Common myeloid progenitor, CD34-positive (primary cell): ENCODE data around the gene PSME2.
A peak's percentile ranks its signal among the peaks of the same experiment; 100 is the strongest.

Source experiments
- CTCF ChIA-PET: fragments of 350-600 bp; sonication (Branson Sonifier 250); formaldehyde crosslinking; loops from one replicate; lab custom pipeline; 2021; ENCODE audit warnings: antibody characterized with exemption; lab: Charles Lee
- POLR2A ChIA-PET: fragments of 350-600 bp; sonication (Branson Sonifier 250); formaldehyde crosslinking; loops from one replicate; lab custom pipeline; 2021; ENCODE audit warnings: antibody characterized with exemption; lab: Charles Lee
- DNase-seq, 3 donors: peaks; one replicate each; pipeline versions ENCODE4 v3.0.0 to v3.0.0-alpha.2; 2013
- H3K27ac ChIP-seq, 2 experiments: 1 replicate in 1 of 2; 2 replicates in 1 of 2; pipeline ENCODE4 v1.7.0; 2013; ENCODE audit warnings: inconsistent platforms in 2 of 2, low read length in 2 of 2, mild to moderate bottlenecking in 2 of 2, low read depth in 1 of 2, moderate library complexity in 1 of 2; ENCODE audit not compliant: severe bottlenecking in 2 of 2, insufficient read depth in 1 of 2, poor library complexity in 1 of 2
- H3K27me3 ChIP-seq, 5 experiments: replicated peaks in 2 of 5; 1 replicate in 3 of 5; 2 replicates in 2 of 5; pipeline versions ENCODE4 v1.6.1 to v1.7.0; 2013; ENCODE audit warnings: low read length in 4 of 5, mild to moderate bottlenecking in 2 of 5, moderate library complexity in 2 of 5, inconsistent platforms in 1 of 5; ENCODE audit not compliant: insufficient read depth in 5 of 5, control insufficient read depth in 4 of 5
- H3K36me3 ChIP-seq, 4 experiments: 1 replicate in 2 of 4; 2 replicates in 2 of 4; pipeline versions ENCODE4 v1.6.1 to v1.7.0; 2013; ENCODE audit warnings: low read length in 3 of 4, control low read depth in 1 of 4, mild to moderate bottlenecking in 1 of 4; ENCODE audit not compliant: control insufficient read depth in 4 of 4, insufficient read depth in 4 of 4
- H3K4me1 ChIP-seq, 4 experiments: 1 replicate in 3 of 4; 2 replicates in 1 of 4; pipeline versions ENCODE4 v1.6.1 to v1.7.1; 2013; ENCODE audit warnings: low read length in 3 of 4, mild to moderate bottlenecking in 3 of 4, control low read depth in 1 of 4, inconsistent platforms in 1 of 4, moderate library complexity in 1 of 4; ENCODE audit not compliant: control insufficient read depth in 4 of 4, insufficient read depth in 4 of 4; ENCODE audit errors: control extremely low read depth in 1 of 4
- H3K4me3 ChIP-seq, 7 experiments: 1 replicate in 4 of 7; 2 replicates in 3 of 7; pipeline versions ENCODE4 v1.5.1 to v1.7.0; 2013; ENCODE audit warnings: mild to moderate bottlenecking in 7 of 7, low read length in 6 of 7, moderate library complexity in 6 of 7, inconsistent platforms in 2 of 7, low read depth in 2 of 7, control low read depth in 1 of 7; ENCODE audit not compliant: insufficient read depth in 4 of 7, control insufficient read depth in 1 of 7; ENCODE audit errors: extremely low read depth in 1 of 7
- H3K9me3 ChIP-seq, 5 experiments: 1 replicate in 4 of 5; 2 replicates in 1 of 5; pipeline versions ENCODE4 v1.6.1 to v1.7.1; 2013; ENCODE audit warnings: low read length in 4 of 5, mild to moderate bottlenecking in 2 of 5, inconsistent platforms in 1 of 5, low read depth in 1 of 5, moderate library complexity in 1 of 5; ENCODE audit not compliant: control insufficient read depth in 4 of 5, insufficient read depth in 2 of 5; ENCODE audit errors: control extremely low read depth in 1 of 5
- WGBS: methylation state at CpG from one replicate; pipeline ENCODE4 v1.1.5; 2013; ENCODE audit not compliant: insufficient coverage; 5-methylcytosine and 5-hydroxymethylcytosine counted together

Gene PSME2

DNA sequence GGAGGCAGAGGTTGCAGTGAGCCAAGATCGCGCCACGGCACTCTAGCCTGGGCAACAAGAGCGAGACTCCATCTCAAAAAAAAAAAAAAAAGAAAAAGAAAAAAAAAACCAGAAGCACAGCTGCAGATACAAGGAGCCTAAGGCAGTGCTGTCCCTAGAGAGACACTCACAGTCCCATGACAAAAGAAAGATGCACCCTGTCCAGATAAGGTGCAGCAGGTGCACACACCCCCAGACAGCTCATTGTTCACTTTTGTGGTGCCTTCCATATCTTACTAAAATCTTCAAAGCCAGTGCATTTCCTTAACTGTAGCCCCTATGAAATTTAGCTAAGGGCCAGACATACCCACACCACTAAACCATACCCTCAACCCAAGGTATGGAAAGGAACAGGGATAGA is 24.0 kb downstream of the PSME2 start:
- H3K27ac ChIP-seq, result no peak overlapping the region
- 94% methylated on average over 3 of the region's 4 CpGs for whole genome bisulfite sequencing
- peaks cover 22 to 69% (median 53%) of the 10 kb centered on the region in 4 experiments for H3K36me3 ChIP-seq
- H3K9me3 ChIP-seq, result no peaks in the 10 kb centered on the region
- H3K4me1 ChIP-seq, result no peaks in the 10 kb centered on the region
- ChIA-PET CTCF (interaction anchor here (1.3 kb wide), 1 partner anchor 39 kb away, joined by 3 read pairs; the partner anchor contains the start of gene IRF9), POLR2A (interaction anchor here (1.0 kb wide), 1 partner anchor 12 kb away, joined by 3 read pairs; no protein-coding TSS in a partner anchor)
- no peaks in the 10 kb centered on the region for H3K27me3 ChIP-seq
- DNase-seq, result no peak
- H3K4me3 ChIP-seq, result no peak overlapping the region

DNA sequence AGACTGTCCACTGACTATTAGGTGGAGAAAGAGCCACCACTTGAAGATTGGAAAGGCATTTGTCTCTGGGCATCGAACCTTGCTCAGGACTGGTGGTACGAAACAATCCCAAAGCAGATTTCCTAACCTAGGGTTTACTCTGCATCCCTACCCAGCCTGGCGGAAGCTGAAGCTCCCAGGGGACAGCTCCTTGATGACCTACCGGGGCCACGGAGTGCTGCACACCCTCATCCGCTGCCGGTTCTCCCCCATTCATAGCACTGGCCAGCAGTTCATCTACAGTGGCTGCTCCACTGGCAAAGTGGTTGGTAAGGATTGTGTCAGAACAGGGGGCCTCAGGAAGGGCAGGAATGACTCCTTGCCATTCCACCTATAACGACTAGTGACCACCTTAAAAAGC is 25.2 kb downstream of the PSME2 start:
- DNase-seq, result no peak
- Histone ChIP-seq H3K4me3 (no peak overlapping the region), H3K36me3 (peaks cover 22 to 75% (median 61%) of the 10 kb centered on the region in 4 experiments), H3K27ac (no peak overlapping the region), H3K27me3 (no peaks in the 10 kb centered on the region), H3K4me1 (peaks cover 3 to 8% (median 4%) of the 10 kb centered on the region in 4 experiments), H3K9me3 (no peaks in the 10 kb centered on the region)
- ChIA-PET CTCF (interaction anchor here (0.8 kb wide), 1 partner anchor 12 kb away, joined by 3 read pairs; no protein-coding TSS in a partner anchor), POLR2A (interaction anchor here (1.0 kb wide), 1 partner anchor 13 kb away, joined by 3 read pairs; no protein-coding TSS in a partner anchor)
- 100% methylated on average over 3 of the region's 8 CpGs for WGBS

DNA sequence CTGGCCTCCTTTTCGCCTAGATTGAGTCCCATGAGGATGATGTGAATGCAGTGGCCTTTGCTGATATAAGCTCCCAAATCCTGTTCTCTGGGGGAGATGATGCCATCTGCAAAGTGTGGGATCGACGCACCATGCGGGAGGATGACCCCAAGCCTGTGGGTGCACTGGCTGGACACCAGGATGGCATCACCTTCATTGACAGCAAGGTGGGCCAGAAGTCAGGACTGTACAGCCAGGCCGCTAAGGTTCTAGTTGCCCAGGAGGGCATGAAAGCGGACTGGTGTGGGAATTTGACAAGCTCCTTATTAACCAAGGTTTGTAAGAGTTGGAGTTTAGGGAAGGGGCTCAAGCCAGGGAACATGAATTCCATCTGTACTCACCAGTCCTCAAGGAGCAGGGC is 26.7 kb downstream of the PSME2 start:
- POLR2A ChIA-PET, result interaction anchor here (0.5 to 0.6 kb wide), 2 partner anchors 43 to 60 kb away, joined by 3 to 4 read pairs; no protein-coding TSS in a partner anchor
- Histone ChIP-seq H3K4me1 (peaks cover 8 to 18% (median 14%) of the 10 kb centered on the region in 4 experiments), H3K4me3 (no peak overlapping the region), H3K36me3 (peaks cover 22 to 75% (median 61%) of the 10 kb centered on the region in 4 experiments), H3K27ac (no peak overlapping the region), H3K27me3 (no peaks in the 10 kb centered on the region), H3K9me3 (no peaks in the 10 kb centered on the region)
- CTCF ChIA-PET, result interaction anchor here (0.7 to 7.7 kb wide), 6 partner anchors 8 to 40 kb away, joined by 3 to 46 read pairs (median 6); partner anchors contain the start of gene FITM1
- 100% methylated on average over 4 of the region's 6 CpGs for WGBS
- no peak for DNase-seq

DNA sequence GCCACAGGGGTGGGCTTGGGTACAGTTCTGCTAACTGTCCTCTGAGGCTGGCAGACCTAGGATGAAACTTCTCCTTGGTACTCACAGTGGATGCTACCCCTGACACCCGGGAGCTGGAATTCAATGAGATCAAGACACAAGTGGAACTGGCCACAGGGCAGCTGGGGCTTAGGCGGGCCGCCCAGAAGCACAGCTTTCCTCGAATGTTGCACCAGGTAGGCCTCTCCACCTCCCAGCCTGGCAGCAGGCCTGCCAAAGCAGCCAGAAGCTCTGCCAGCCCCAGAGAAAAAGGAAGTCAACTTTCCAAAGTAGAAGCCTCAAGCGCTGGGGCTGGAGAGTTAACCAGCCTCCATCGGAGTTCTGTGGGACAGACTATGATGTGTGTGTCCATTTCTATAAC is 29.2 kb downstream of the PSME2 start:
- peaks cover 8 to 29% (median 19%) of the 10 kb centered on the region in 4 experiments for H3K4me1 ChIP-seq
- H3K27me3 ChIP-seq, result no peaks in the 10 kb centered on the region
- no peaks in the 10 kb centered on the region for H3K9me3 ChIP-seq
- no peak overlapping the region for H3K4me3 ChIP-seq
- 100% methylated on average over 6 of the region's 6 CpGs for WGBS
- H3K36me3 ChIP-seq, result peaks cover 14 to 51% (median 45%) of the 10 kb centered on the region in 4 experiments
- CTCF ChIA-PET, result interaction anchor here (0.9 to 7.7 kb wide), 7 partner anchors 8 to 557 kb away, joined by 3 to 46 read pairs (median 6); partner anchors contain the start of genes FITM1, IRF9 and PSME1
- DNase-seq, result no peak
- POLR2A ChIA-PET, result no interaction called here
- H3K27ac ChIP-seq, result peak overlapping the region in 1 of 2 experiments; percentile 31

DNA sequence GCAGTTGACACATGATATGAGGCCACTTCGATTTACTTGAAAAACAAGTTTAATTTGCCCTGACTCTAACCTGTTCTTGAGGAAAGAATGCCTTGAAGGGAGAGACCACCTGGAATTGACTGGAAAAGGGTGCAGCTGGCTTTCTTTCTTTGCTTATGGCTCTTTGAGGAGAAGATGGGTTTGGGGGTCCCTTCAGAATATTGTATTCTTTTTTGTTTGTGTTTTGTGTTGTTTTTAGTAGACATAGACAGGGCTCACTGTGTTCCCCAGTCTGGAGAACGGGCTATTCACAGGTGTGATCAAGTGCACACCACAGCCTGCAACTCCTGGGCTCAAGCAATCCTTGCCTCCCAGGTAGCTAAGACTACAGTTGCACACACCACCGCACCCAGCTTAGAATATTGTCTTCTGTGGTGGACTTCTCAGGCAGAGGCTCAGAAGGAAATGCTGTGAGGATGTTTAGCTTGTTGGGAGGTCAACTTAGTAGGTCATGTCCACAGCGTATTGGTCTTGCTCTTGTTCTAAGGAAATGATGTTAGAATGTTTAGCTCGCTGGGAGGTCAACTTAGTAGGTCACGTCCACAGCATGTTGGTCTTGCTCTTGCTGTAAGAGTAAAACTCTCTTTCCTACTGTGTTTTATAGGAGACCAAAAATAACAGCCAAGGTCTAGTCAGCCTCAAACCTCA is 30.1 kb downstream of the PSME2 start:
- WGBS, result 97% methylated on average over 4 of the region's 6 CpGs
- H3K4me3 ChIP-seq, result peak overlapping the region in 6 of 7 experiments; percentile 80 to 98 (median 92)
- H3K4me1 ChIP-seq, result peaks cover 8 to 29% (median 19%) of the 10 kb centered on the region in 4 experiments
- H3K36me3 ChIP-seq, result peaks cover 14 to 46% (median 39%) of the 10 kb centered on the region in 4 experiments
- no peak for DNase-seq
- CTCF ChIA-PET, result interaction anchor here (1.0 to 7.7 kb wide), 9 partner anchors 8 to 80 kb away, joined by 3 to 46 read pairs (median 6); partner anchors contain the start of genes FITM1, IRF9 and PSME1
- POLR2A ChIA-PET, result interaction anchor here (1.2 to 1.3 kb wide), 2 partner anchors 8 to 13 kb away, joined by 3 to 5 read pairs; no protein-coding TSS in a partner anchor
- H3K27ac ChIP-seq, result peak overlapping the region; percentile 95 to 98
- no peaks in the 10 kb centered on the region for H3K27me3 ChIP-seq
- H3K9me3 ChIP-seq, result no peaks in the 10 kb centered on the region

DNA sequence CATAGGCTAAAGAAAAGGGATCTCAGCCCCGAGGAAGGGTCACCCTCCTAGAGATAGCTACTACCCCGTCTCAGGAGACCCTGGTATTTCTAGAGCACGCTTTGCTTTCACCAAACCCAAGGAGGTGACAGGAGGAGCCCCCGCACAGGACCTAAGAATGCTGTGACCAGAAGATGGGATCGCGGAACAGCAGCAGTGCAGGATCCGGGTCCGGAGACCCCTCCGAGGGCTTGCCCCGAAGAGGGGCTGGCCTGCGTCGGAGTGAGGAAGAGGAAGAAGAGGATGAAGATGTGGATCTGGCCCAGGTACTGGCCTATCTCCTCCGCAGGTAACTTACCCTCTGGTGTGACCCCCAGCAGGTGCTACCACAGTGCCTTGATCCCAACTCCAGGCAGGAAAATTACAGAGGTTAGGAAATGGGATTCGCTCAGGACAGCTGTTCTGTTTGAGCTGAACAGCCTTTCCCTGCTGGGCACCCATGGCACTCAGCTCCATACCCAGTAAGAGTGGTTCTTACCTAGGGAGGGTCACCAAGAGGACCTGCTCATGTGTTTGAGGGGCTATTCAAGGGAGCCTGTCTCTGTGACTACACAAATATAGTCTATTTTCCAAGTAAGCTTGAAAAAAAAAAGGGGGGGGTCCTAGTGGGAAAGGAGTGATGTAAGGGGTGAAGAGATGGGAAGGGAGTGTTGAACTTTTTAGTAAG is 30.8 kb downstream of the PSME2 start:
- Histone ChIP-seq H3K27me3 (no peaks in the 10 kb centered on the region), H3K9me3 (no peaks in the 10 kb centered on the region), H3K4me1 (peaks cover 8 to 33% (median 19%) of the 10 kb centered on the region in 4 experiments), H3K4me3 (peak overlapping the region; percentile 51 to 98 (median 90)), H3K27ac (peak overlapping the region; percentile 95 to 98), H3K36me3 (peaks cover 14 to 39% (median 33%) of the 10 kb centered on the region in 4 experiments)
- ChIA-PET POLR2A (interaction anchor here (1.2 to 2.4 kb wide), 6 partner anchors 9 to 45 kb away, joined by 3 to 10 read pairs (median 8); partner anchors contain the start of genes IRF9, PSME1, PSME2 and RNF31), CTCF (interaction anchor here (0.5 to 7.7 kb wide), 14 partner anchors 11 to 121 kb away, joined by 3 to 46 read pairs (median 5); partner anchors contain the start of genes FITM1, IRF9, PCK2 and PSME1)
- WGBS, result 4% methylated on average over 13 of the region's 14 CpGs
- no peak for DNase-seq
